ENCODE results near the gene WNT7A. TPM values are rescaled to one million over a fixed set of nuclear protein-coding genes. Genes with fewer than 3 reads are reported as not detected.

WNT7A gene
- total RNA-seq, 4 donors from 2014 or later: 0.09 to 0.91 (median 0.73) TPM; not detected in 1

DNA sequence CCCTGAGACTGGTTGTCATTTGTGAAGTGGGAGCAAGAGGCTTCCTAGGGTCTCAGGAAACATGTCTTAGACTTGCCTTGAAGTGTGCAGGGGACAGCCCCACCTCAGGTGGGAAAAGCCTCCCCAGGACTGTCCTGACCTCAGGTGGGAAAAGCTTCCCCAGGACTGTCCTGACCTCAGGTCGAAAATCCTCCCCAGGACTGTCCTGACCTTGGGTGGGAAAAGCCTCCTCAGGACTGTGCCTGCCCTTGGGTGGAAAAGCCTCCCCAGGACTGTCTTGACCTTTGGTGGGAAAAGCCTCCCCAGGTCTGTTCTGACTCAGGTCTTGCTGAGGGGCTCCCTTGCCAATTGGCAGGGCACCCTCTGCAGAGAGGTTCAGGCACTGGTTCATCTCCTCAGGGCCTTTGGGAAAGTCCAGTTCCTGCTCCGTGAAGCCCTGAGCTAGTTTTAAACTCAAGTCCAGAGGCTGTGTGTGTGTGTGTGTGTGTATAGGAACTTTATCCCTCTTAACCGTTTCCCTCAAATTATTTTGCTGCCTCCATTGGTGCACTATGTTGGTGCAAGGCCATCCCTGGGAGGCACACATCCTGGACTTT lies 64.7 kb downstream of the WNT7A start:
- no peak for DNase-seq
- peaks cover 0 to 20% (median 0%) of the 10 kb centered on the region in 4 donors for H3K27me3 ChIP-seq
- TF ChIP-seq POLR2A (IDR thresholded peaks at IDR 0.05): no peak
- TF ChIP-seq, protein P1, sequence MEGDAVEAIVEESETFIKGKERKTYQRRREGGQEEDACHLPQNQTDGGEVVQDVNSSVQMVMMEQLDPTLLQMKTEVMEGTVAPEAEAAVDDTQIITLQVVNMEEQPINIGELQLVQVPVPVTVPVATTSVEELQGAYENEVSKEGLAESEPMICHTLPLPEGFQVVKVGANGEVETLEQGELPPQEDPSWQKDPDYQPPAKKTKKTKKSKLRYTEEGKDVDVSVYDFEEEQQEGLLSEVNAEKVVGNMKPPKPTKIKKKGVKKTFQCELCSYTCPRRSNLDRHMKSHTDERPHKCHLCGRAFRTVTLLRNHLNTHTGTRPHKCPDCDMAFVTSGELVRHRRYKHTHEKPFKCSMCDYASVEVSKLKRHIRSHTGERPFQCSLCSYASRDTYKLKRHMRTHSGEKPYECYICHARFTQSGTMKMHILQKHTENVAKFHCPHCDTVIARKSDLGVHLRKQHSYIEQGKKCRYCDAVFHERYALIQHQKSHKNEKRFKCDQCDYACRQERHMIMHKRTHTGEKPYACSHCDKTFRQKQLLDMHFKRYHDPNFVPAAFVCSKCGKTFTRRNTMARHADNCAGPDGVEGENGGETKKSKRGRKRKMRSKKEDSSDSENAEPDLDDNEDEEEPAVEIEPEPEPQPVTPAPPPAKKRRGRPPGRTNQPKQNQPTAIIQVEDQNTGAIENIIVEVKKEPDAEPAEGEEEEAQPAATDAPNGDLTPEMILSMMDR (IDR thresholded peaks at IDR 0.05): no peak
- H3K27ac ChIP-seq: no peak overlapping the region
- H3K4me1 ChIP-seq: no peaks in the 10 kb centered on the region
- peaks cover 0 to 41% (median 37%) of the 10 kb centered on the region in 3 donors for H3K9me3 ChIP-seq
- intact Hi-C loops (cut with DNase I): no loop called here
- H3K4me3 ChIP-seq: no peak overlapping the region
- H3K36me3 ChIP-seq: no peaks in the 10 kb centered on the region
- WGBS, 2 donors: 89 to 95% methylated on average over 2 of the region's 3 CpGs

DNA sequence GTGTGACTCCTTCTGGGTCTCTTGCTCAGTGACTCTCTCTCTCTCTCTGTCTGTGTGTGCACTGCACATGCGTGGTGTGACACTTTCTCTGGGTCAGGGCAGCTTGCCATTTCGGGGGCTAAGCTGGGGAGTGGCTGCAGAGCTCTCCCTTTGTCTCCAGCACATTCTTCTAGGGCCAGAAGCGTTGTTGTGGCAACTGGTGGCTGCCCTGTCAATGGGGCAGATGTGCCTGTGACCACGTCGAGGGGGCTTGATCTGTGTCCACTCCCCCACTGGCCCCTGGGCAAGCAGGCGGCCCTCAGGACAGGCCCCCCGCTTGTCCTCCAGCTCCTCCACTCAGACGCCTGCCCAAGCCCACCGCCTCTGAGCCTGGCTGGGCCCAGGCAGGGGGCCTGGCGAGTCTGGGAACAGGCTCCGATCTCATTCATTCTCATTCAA lies 67.8 kb downstream of the WNT7A start:
- DNase-seq: no peak
- Histone ChIP-seq H3K4me3 (no peak overlapping the region), H3K36me3 (no peaks in the 10 kb centered on the region), H3K9me3 (peaks cover 0 to 49% (median 37%) of the 10 kb centered on the region in 3 donors), H3K27ac (no peak overlapping the region), H3K27me3 (peaks cover 0 to 31% (median 0%) of the 10 kb centered on the region in 4 donors), H3K4me1 (no peaks in the 10 kb centered on the region)
- no peak for TF ChIP-seq POLR2A (IDR thresholded peaks at IDR 0.05)
- TF ChIP-seq, protein P1 (IDR thresholded peaks at IDR 0.05): no peak
- intact Hi-C loops (cut with DNase I): no loop called here
- WGBS, 2 donors: 33 to 61% methylated on average over 3 to 4 of the region's 11 CpGs

DNA sequence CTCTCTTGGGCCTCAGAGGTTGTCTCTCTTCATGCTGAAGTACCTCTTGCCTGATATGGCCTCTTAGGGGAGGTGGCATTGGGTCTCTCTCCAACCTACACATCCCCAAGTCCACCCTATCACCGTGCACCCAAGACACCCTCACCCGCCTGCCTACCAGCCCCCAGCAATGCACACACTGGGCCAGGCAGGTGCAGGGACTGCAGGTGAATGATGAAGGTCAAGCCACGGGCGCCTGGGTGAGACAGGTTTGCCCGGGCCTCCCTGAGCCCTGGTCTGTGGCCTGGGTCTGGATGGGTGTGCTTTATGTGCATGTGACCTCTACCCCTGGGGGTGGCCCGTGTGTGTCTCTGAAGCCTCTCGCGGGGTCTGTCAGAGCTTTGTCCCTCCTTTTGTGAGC lies 68.3 kb downstream of the WNT7A start:
- DNase-seq: no peak
- TF ChIP-seq POLR2A (IDR thresholded peaks at IDR 0.05): no peak
- TF ChIP-seq, protein P1 (IDR thresholded peaks at IDR 0.05): no peak
- intact Hi-C loops (cut with DNase I): no loop called here

DNA sequence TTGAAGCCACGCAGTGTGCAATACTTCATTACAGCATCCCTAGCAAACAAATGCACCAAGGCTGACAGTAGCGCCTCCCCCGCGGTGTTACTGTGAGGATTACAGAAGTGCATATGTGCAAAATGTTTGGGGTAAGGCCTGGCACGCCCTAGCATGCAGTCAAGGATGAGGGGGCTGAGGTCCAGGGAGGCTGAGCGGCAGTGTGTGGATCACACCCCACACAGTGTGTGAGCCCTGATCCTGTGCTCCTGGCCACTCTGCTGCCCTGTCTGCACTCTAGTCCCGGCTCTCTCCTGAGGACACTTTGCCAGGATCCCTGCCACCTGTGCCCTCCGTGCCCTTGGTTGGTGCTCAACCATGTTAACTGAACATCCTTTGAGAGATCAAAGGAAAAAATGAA lies 71.3 kb downstream of the WNT7A start:
- no peak for DNase-seq
- intact Hi-C loops (cut with DNase I): no loop called here
- peaks cover 0 to 30% (median 0%) of the 10 kb centered on the region in 4 donors for H3K27me3 ChIP-seq
- H3K27ac ChIP-seq: no peak overlapping the region
- TF ChIP-seq POLR2A (IDR thresholded peaks at IDR 0.05): no peak
- TF ChIP-seq, protein P1 (IDR thresholded peaks at IDR 0.05): no peak
- H3K4me1 ChIP-seq: no peaks in the 10 kb centered on the region
- H3K36me3 ChIP-seq: no peaks in the 10 kb centered on the region
- H3K9me3 ChIP-seq: peaks cover 0 to 30% (median 2%) of the 10 kb centered on the region in 3 donors
- no peak overlapping the region for H3K4me3 ChIP-seq
- WGBS, 2 donors: 61 to 62% methylated on average over 6 to 8 of the region's 8 CpGs

More for the DNA sequence above, 68.3 kb downstream of the WNT7A start:
- WGBS, 2 donors: 58 to 72% methylated on average over 2 to 6 of the region's 8 CpGs
- Histone ChIP-seq H3K27me3 (peaks cover 0 to 34% (median 0%) of the 10 kb centered on the region in 4 donors), H3K4me1 (no peaks in the 10 kb centered on the region), H3K27ac (no peak overlapping the region), H3K9me3 (peaks cover 0 to 52% (median 33%) of the 10 kb centered on the region in 3 donors), H3K36me3 (no peaks in the 10 kb centered on the region), H3K4me3 (no peak overlapping the region)

DNA sequence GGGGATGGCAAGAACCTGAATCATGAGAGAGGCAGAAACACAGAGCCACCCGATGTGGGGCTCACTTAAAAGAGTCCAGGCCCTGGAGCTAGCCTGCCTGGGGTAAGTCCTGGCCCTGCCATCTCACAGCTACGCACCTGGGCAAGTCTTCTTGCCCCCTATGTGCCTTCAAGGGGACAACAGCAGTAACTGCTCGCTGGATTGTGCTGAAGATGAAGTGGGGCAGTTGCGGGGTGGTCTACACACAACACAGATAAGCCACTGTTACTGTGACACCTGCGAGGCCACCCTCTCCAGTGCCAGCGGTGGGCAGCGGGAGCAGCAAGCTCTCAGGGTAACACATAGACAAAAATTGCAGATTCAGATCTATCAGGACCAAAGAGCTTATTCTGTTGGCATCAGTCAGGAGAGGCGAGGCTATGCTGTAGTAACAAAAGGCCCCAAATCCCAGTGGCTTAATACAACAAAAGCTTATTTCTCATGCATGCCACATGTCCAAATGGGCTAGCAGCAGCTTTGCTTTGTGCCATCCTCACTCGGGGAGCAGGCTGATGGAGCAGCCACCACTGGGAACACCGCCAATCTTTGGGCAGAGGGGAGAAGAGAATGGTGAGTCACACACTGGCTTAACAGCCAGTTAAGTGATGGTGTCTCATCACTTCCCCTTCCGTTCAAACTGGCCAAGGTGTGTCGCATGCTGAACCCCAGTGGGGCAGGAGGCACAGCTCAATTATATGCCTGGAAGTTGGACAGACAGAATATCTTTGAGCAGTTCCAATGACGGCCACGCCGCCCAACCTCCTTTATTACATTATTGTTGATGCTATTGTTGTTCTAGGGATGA lies 78.3 kb downstream of the WNT7A start:
- WGBS, 2 donors: 61 to 78% methylated on average over 5 to 14 of the region's 15 CpGs
- DNase-seq: no peak
- H3K4me1 ChIP-seq: peaks cover 0 to 6% (median 0%) of the 10 kb centered on the region in 3 donors
- H3K9me3 ChIP-seq: peaks cover 0 to 8% (median 0%) of the 10 kb centered on the region in 3 donors
- no peak overlapping the region for H3K27ac ChIP-seq
- H3K27me3 ChIP-seq: peaks cover 0 to 37% (median 0%) of the 10 kb centered on the region in 4 donors
- intact Hi-C loops (cut with DNase I): no loop called here
- H3K36me3 ChIP-seq: no peaks in the 10 kb centered on the region
- no peak overlapping the region for H3K4me3 ChIP-seq
- TF ChIP-seq POLR2A (IDR thresholded peaks at IDR 0.05): no peak
- TF ChIP-seq, protein P1 (IDR thresholded peaks at IDR 0.05): no peak

Data from esophagus squamous epithelium (tissue), 5 donors.